Measurements from ENCODE around the gene SH2D3A.
"Not testable (repeated sequence)": the region's sequence is repeated elsewhere in the genome, so short reads cannot be mapped to it uniquely, and the experiment has no call there.

The SH2D3A gene

GRCh38 chr19:6767357-6768235 lies at the start of gene SH2D3A:
Gene SH2D3A (minus strand): TSS chr19:6767435. CDS start chr19:6763748, 3,687 bp downstream.
- TF ChIP-seq ZNF274 (IDR thresholded peaks at IDR 0.05; ENCODE audit: low read depth, low read length), result no peak
- H3K4me3 ChIP-seq (ENCODE audit: low read length), result peak within 1 kb of the TSS; percentile 70

DNA sequence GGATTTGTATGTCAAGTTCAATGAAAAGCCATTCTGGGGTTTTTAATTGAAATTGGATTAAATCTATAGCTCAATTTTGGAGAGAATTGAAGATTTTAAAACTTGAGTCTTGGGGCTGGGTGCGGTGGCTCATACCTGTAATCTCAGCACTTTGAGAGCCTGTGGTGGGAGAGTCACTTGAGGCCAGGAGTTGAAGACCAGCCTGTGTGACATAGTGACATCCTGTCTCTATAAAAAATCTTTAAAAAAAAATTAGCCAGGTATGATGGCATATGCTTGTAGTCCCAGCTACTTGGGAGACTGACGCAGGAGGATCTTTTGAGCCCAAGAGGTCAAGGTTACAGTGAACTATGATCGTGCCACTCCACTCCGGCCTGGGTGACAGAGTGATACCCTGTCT lies 46.4 kb upstream of the SH2D3A start:
- TF ChIP-seq ZNF274 (IDR thresholded peaks at IDR 0.05; ENCODE audit: low read depth, low read length), result no peak
- H3K4me3 ChIP-seq (ENCODE audit: low read length), result no peak overlapping the region

DNA sequence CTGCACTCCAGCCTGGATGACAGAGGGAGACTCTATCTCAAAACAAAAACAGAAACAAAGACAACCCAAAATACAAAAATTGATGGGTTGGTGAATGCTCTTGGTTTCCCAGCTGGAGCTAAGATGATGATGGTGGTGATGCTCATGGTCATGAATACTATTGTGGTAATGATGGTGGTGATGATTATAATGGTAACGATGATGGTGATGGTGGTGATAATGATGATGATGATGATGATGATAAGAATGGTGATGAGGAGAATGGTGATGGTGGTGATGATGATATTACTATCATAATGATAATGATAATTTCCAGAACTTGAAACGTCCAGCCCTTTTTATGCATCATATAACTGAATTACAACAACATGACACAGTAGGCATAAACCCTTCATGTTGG lies 45.4 kb upstream of the SH2D3A start:
- H3K4me3 ChIP-seq (ENCODE audit: low read length), result no peak overlapping the region
- TF ChIP-seq ZNF274 (IDR thresholded peaks at IDR 0.05; ENCODE audit: low read depth, low read length), result no peak

DNA sequence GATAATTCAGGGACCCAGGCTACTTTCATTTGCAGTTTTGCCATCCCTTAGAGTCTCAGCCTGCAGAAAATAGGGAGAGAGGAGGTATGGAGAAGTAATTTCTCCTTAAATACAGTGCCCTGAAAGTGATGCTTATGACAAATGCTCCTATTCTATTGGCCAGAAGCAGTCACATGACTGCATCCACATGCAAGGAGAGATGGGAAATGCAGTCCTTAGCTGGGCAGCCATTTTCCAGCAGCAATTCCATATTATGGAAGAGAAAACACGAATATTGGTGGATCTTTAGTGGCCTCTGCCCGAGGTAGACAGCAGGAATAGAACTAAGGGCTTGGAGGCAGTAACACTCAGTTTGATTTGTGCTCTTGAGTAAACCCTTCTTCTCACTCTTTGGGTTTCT lies 44.7 kb upstream of the SH2D3A start:
- no peak for TF ChIP-seq ZNF274 (IDR thresholded peaks at IDR 0.05; ENCODE audit: low read depth, low read length)
- no peak overlapping the region for H3K4me3 ChIP-seq (ENCODE audit: low read length)

GRCh38 chr19:6811378-6811777 lies 44.1 kb upstream of the SH2D3A start:
- no peak for TF ChIP-seq ZNF274 (IDR thresholded peaks at IDR 0.05; ENCODE audit: low read depth, low read length)
- no peak overlapping the region for H3K4me3 ChIP-seq (ENCODE audit: low read length)

DNA sequence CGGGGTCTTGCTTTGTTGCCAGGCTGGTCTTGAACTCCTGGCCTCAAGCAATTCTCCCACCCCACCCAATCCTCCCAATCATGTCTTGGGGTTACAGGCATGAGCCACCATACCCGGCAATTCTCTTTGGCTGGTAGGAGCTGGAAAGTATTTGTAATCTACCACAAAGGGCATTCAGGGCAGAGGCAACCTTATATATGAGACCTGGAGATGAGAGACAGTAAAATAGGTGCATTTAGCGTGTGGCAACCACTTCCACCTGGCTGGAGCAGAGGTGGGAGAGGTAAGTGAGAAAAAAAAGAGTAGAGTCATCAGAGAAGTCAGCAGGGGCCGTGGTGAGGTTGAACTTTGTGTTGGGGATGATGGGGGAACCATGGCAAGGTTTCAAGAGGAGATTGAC lies 42.0 kb upstream of the SH2D3A start:
- no peak for TF ChIP-seq ZNF274 (IDR thresholded peaks at IDR 0.05; ENCODE audit: low read depth, low read length)
- H3K4me3 ChIP-seq (ENCODE audit: low read length), result no peak overlapping the region

DNA sequence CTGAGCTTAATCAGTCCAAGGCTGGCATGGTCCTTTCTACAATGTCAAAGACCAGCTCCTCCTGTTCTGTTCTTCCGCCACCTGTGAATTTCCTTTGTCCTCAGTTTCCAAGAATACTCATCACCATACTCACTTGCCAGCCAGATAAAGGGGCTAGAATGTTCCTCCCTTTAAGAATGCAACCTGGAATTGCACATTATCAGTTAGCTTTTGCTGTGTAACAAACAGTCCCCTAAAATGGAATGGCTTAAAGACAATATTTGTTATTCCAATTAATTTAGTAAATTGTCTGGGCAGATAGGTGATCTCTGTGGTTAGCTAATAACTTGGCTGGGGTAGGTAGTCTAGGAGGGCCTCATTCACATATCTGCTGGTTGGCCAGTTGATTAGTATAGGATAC lies 41.3 kb upstream of the SH2D3A start:
- no peak overlapping the region for H3K4me3 ChIP-seq (ENCODE audit: low read length)
- TF ChIP-seq ZNF274 (IDR thresholded peaks at IDR 0.05; ENCODE audit: low read depth, low read length), result no peak

DNA sequence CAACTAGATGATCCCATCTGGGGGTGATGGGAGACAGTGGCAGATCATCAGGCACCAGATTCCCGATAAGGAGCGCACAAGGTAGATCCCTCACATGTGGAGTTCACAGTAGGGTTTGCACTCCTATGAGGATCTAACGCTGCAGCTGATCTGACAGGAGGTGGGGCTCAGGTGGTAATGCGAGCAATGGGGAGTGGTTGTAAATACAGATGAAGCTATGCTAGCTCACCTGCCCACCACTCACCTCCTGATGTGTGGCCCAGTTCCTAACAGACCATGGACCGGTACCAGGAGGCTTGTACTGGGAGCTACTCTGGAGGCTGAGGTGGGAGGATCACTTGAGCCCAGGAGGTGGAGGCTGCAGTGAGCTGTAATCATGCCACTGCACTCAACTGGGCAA lies 40.1 kb upstream of the SH2D3A start:
- no peak overlapping the region for H3K4me3 ChIP-seq (ENCODE audit: low read length)
- TF ChIP-seq ZNF274 (IDR thresholded peaks at IDR 0.05; ENCODE audit: low read depth, low read length), result no peak

DNA sequence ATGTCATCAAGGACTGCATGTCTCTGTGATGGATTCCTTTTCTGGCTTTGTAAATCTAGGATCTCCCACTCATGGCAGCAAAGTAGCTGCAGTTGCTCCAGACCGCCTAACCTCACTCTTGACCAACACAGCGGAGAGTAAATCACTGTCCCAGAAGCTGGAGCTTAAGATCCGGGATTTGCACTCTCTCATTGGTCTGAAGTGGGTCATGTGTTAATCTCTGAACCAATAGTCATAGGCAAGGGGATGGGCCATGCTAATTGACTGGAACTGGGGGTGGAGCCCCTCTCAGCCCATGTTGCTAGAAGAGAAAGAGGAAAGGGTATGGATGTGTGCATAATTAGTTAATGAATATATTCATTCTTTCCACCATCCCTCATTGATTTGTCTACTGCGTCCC lies 39.3 kb upstream of the SH2D3A start:
- no peak for TF ChIP-seq ZNF274 (IDR thresholded peaks at IDR 0.05; ENCODE audit: low read depth, low read length)
- H3K4me3 ChIP-seq (ENCODE audit: low read length), result no peak overlapping the region

DNA sequence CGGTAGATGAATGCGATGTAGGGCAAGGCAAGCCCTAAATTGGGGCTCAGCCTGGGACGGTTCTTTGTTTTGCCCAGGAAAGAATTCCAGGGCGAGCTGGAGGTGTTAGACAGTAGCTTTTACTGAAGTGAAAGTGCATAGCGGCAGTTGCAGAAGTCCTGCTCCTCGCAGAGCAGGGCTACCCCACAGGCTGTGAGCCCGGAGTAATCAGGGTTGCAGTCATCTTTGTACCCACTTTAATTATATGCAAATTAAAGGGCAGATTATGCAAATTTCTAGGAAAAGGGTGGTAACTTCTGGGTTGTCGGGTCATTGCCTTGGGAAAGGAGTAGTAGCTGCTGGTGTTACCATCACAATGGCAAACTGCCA lies 35.8 kb upstream of the SH2D3A start:
- no peak for TF ChIP-seq ZNF274 (IDR thresholded peaks at IDR 0.05; ENCODE audit: low read depth, low read length)
- peak overlapping the region; percentile 55; the same call in 1 of the 2 replicates for H3K4me3 ChIP-seq (ENCODE audit: low read length)

DNA sequence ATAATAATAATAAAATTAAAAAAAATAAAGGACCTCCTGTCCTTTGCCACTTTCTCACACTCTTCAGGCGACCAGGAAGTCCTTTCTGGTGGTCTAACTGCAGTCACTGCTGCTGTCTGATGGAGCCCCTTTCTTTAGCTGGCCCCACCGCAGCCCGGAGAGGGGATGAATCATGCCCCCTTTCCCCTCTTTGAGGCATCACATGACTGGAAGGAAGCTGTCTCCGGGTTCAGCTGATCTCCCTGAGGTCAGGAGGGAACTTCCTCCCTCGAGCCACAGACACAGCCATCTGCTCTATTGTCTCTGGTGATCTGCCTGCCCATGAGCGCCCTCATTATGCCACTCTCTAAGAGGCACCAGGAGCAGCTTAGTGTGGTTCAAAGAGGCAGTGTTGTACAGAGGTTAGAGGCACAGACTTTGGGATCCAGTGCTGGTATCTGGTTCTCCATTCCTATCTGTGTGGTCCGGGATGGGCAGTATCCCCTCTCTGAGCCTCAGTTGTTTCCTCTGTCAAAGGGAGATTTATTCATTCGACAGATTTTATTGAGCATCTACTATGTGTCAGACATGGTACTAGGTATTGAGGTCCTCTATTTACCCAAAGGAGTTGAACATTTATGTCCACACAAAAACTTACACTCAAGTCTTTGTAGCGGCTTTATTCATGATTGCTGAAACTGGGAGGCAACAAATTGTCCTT lies 35.3 kb upstream of the SH2D3A start:
- H3K4me3 ChIP-seq (ENCODE audit: low read length), result peak overlapping the region; percentile 55; the same call in 1 of the 2 replicates
- TF ChIP-seq ZNF274 (IDR thresholded peaks at IDR 0.05; ENCODE audit: low read depth, low read length), result no peak

GRCh38 chr19:6801485-6802086 lies 34.4 kb upstream of the SH2D3A start:
- peak overlapping the region; percentile 37; the same call in 1 of the 2 replicates for H3K4me3 ChIP-seq (ENCODE audit: low read length)
- no peak for TF ChIP-seq ZNF274 (IDR thresholded peaks at IDR 0.05; ENCODE audit: low read depth, low read length)

DNA sequence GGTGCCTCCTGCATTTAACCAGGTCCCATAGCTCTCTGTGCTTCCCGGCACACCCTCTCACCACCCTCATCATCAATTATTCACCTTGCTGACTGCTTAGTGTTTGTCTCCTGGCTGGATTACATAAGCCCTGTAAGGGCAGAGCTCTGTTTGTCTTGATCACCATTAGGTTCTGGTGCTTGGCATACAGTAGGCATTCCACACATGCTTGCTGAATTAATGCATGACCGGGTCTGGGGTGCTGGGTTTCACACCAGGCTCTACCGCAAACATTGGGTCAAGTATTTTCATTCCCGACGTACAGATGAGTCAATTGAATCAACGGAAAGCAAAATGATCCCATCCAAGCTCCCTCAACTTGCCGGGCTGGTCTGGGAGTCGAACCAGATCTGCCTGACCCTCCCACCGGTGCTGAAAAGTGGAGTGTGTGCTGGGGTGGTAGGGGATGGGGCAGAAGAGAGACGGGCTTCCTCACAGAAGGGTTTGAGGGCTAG lies 33.8 kb upstream of the SH2D3A start:
- H3K4me3 ChIP-seq (ENCODE audit: low read length), result peak overlapping the region; percentile 37; the same call in 1 of the 2 replicates
- TF ChIP-seq ZNF274 (IDR thresholded peaks at IDR 0.05; ENCODE audit: low read depth, low read length), result no peak

DNA sequence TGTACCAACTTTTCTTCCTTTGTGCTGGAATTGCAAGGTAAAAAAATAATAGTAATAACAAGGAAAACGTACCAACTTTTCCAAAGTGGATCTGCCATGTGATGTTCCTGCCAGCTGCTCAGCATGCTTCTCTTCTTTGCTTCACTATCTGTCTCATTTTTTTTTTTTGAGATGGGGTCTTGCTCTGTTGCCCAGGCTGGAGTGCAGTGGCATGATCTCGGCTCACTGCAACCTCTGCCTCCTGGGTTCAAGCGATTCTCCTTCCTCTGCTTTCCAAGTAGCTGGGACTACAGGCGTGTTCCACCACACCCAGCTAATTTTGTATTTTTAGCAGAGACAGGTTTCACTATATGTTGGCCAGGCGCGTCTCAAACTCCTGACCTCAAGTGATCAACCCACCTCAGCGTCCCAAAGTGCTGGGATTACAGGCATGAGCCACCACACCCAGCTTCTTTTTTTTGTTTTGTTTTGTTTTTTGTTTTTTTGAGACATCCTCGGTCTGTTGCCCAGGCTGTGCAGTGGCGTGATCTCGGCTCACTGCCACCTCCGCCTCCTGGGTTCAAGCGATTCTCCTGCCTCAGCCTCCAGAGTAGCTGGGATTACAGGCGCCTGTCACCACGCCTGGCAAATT lies 33.0 kb upstream of the SH2D3A start:
- not testable (repeated sequence) for H3K4me3 ChIP-seq (ENCODE audit: low read length)

Measured in GM08714 (cell line).